ENCODE measurements around the gene CCDC60. TPM values are rescaled to one million over a fixed set of nuclear protein-coding genes. Genes with fewer than 3 reads are reported as not detected.

The CCDC60 gene
- total RNA-seq, 1 donor from 2014 or later = not detected

GRCh38 chr12:119406811-119407210 lies 72.3 kb downstream of the CCDC60 start:
- TF ChIP-seq CTCF (IDR thresholded peaks at IDR 0.05; ENCODE audit: insufficient read depth, low read length, poor library complexity, severe bottlenecking) = no peak
- Histone ChIP-seq H3K27me3 (ENCODE audit: control insufficient read depth, insufficient read depth, low read length) (no peaks in the 10 kb centered on the region), H3K36me3 (ENCODE audit: control insufficient read depth, insufficient read depth, low read length) (no peaks in the 10 kb centered on the region), H3K4me3 (ENCODE audit: low read depth, low read length) (no peak overlapping the region)
- DNase-seq (ENCODE audit: low read depth) = no peak

DNA sequence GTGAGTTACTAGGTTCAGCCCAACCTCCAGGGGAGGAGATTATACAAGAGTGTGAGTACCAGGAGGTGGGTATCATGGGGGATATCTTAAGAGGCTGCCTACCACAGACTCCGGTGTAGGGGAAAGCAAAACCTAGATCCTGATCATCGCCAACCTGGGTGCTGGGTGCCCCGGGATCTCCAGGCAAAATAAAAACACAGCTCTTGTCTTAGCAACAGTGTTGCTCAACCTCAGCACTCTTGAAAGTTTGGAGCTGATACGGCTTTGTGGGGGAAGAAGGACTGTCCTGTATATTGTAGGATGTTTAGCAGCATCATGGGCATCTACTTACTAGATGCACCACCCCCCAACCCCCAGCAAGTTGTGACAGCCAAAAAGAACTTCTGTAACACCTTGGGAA lies 74.5 kb downstream of the CCDC60 start:
- H3K36me3 ChIP-seq (ENCODE audit: control insufficient read depth, insufficient read depth, low read length) = no peaks in the 10 kb centered on the region
- H3K27me3 ChIP-seq (ENCODE audit: control insufficient read depth, insufficient read depth, low read length) = no peaks in the 10 kb centered on the region
- no peak for DNase-seq (ENCODE audit: low read depth)
- TF ChIP-seq CTCF (IDR thresholded peaks at IDR 0.05; ENCODE audit: insufficient read depth, low read length, poor library complexity, severe bottlenecking) = no peak
- no peak overlapping the region for H3K4me3 ChIP-seq (ENCODE audit: low read depth, low read length)

DNA sequence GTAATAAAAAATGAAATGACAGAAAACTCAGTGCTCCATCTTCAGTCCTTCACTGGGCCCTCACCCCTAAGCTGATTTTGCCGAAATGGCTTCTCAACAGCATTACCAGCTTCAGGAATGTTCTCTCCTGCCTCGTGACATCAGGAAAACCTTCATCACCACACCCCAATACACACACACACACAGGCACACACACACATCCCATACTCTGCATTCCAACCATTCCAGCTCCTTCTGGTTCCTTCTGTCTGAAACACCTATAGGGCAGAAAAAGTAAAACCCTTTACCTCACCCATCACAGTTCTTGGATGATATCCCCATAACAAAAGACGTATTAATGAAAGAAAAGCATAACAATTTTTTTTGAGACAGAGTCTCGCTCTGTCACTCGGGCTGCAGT lies 75.9 kb downstream of the CCDC60 start:
- no peak for DNase-seq (ENCODE audit: low read depth)
- no peaks in the 10 kb centered on the region for H3K27me3 ChIP-seq (ENCODE audit: control insufficient read depth, insufficient read depth, low read length)
- no peaks in the 10 kb centered on the region for H3K36me3 ChIP-seq (ENCODE audit: control insufficient read depth, insufficient read depth, low read length)
- TF ChIP-seq CTCF (IDR thresholded peaks at IDR 0.05; ENCODE audit: insufficient read depth, low read length, poor library complexity, severe bottlenecking) = no peak
- no peak overlapping the region for H3K4me3 ChIP-seq (ENCODE audit: low read depth, low read length)

DNA sequence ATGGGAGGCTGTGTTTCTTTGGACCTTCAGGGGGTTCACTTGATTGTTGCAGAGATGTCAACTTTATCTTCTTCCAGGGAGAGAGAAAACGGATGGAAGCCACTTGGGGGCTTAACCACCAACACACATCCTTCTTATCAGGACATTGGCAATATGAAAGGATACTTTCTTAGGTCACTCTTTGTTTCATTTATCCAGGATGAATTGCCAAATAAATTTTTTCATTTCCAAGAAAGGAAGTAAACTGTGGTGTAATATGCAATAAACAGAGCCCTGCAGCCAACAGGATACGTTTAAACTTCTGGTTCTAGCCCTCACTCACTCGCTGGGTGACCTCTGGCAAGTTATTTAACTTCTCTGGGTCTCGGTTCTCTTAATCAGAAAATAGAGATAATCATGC lies 77.8 kb downstream of the CCDC60 start:
- Histone ChIP-seq H3K4me3 (ENCODE audit: low read depth, low read length) (no peak overlapping the region), H3K27me3 (ENCODE audit: control insufficient read depth, insufficient read depth, low read length) (no peaks in the 10 kb centered on the region), H3K36me3 (ENCODE audit: control insufficient read depth, insufficient read depth, low read length) (no peaks in the 10 kb centered on the region)
- no peak for DNase-seq (ENCODE audit: low read depth)
- no peak for TF ChIP-seq CTCF (IDR thresholded peaks at IDR 0.05; ENCODE audit: insufficient read depth, low read length, poor library complexity, severe bottlenecking)

DNA sequence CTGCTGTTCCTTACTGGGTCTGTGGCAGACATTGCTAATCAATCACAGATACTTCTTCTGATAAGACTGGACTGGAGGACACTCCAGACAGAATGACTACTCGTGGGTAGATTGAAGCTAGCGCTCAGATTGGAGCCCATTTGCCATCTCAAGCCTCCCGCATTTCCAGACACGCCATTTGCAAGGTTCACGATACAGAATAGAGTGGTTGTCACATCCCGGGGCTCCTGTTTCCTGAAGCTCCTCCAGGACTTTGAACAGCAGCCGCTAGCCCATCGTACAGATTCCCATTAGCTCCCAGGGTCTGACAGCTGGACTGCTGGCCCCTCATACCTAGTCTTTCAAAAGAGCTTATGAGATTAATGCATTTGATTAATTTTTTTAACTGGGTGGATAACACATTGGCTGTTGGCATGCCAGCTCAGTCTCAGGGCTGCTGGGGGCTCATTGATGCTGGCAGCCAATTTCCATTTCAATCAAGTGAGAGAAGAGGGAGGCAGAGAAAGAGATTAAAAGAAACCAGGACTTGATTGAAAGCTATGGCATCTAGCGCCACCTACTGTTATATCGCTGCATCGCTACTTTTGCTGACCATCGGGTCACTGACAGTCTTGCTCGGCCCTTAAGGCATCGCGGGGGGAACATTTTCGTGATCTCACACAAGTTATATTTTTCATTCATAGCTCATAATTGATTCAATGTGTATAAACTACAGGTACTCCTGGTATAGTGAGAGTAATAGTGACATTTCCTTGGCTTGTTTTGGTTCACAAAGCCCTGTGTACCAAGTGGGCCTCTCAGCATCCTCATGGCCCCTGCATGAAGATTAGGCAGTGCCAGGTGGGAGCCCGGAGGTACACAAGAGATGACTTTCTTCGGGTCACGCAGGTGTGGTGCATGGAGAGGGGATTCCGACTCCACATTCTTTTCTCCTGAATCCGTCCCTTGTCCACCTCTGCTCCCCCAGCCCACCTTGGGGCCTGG lies 78.6 kb downstream of the CCDC60 start:
- no peaks in the 10 kb centered on the region for H3K27me3 ChIP-seq (ENCODE audit: control insufficient read depth, insufficient read depth, low read length)
- DNase-seq (ENCODE audit: low read depth) = peak; percentile 4
- no peak overlapping the region for H3K4me3 ChIP-seq (ENCODE audit: low read depth, low read length)
- no peaks in the 10 kb centered on the region for H3K36me3 ChIP-seq (ENCODE audit: control insufficient read depth, insufficient read depth, low read length)
- TF ChIP-seq CTCF (IDR thresholded peaks at IDR 0.05; ENCODE audit: insufficient read depth, low read length, poor library complexity, severe bottlenecking) = peak; percentile 78
